NCI-H2107 (cell line): ENCODE data around the gene MVB12B.
A peak's percentile ranks its signal among the peaks of the same experiment; 100 is the strongest.

Experiments used
- DNase-seq: peaks from one replicate; lab custom pipeline; 2025; lab: John Stamatoyannopoulos, UW

Gene MVB12B

GRCh38 chr9:126331964-126332748 is 5.5 kb downstream of the MVB12B start:
- no peak for DNase-seq

GRCh38 chr9:126334721-126335621 is 8.3 kb downstream of the MVB12B start:
- DNase-seq = no peak

- DNase-seq = no peak
Measured at GRCh38 chr9:126335837-126336735, 9.5 kb downstream of the MVB12B start.

- no peak for DNase-seq
Measured at GRCh38 chr9:126336736-126337325, 10.2 kb downstream of the MVB12B start.

- DNase-seq = no peak
Measured at GRCh38 chr9:126337729-126338372, 11.2 kb downstream of the MVB12B start.

- DNase-seq = no peak
Measured at GRCh38 chr9:126338945-126339344, 12.3 kb downstream of the MVB12B start.

GRCh38 chr9:126341426-126341825 is 14.8 kb downstream of the MVB12B start:
- no peak for DNase-seq

GRCh38 chr9:126341902-126342301 is 15.3 kb downstream of the MVB12B start:
- no peak for DNase-seq

GRCh38 chr9:126342621-126343031 is 16.0 kb downstream of the MVB12B start:
- no peak for DNase-seq

GRCh38 chr9:126343271-126343700 is 16.7 kb downstream of the MVB12B start:
- DNase-seq = no peak

GRCh38 chr9:126346031-126346430 is 19.4 kb downstream of the MVB12B start:
- DNase-seq = no peak

- DNase-seq = no peak
Measured at GRCh38 chr9:126347093-126347492, 20.5 kb downstream of the MVB12B start.

GRCh38 chr9:126347911-126348760 is 21.5 kb downstream of the MVB12B start:
- peak; percentile 87 for DNase-seq

- DNase-seq = no peak
Measured at GRCh38 chr9:126348911-126349550, 22.4 kb downstream of the MVB12B start.

- no peak for DNase-seq
Measured at GRCh38 chr9:126354887-126355770, 28.5 kb downstream of the MVB12B start.

- no peak for DNase-seq
Measured at GRCh38 chr9:126357074-126357473, 30.4 kb downstream of the MVB12B start.

- no peak for DNase-seq
Measured at GRCh38 chr9:126360073-126360472, 33.4 kb downstream of the MVB12B start.

GRCh38 chr9:126361810-126362238 is 35.2 kb downstream of the MVB12B start:
- no peak for DNase-seq
